ENCODE measurements around the gene EFCAB11.

- TF ChIP-seq CTCF (IDR thresholded peaks at IDR 0.05; ENCODE audit: low read length) (no peak), EZH2 (optimal IDR thresholded peaks at IDR 0.05; ENCODE audit: low read depth, low read length) (no peak), EZH2phosphoT487 (IDR thresholded peaks at IDR 0.05; ENCODE audit: low read length) (no peak)
Measured at GRCh38 chr14:89870316-89870715, 84.2 kb downstream of the EFCAB11 start.

Data from MM.1S (cell line).